ENCODE data around the gene CAPN13. TPM values are rescaled to one million over a fixed set of nuclear protein-coding genes. Genes with fewer than 3 reads are reported as not detected.

The CAPN13 gene
- polyA plus RNA-seq, 1 of the 3 experiments (the other 2 are of a cell fraction), result not detected

- DNase-seq, result no peak
- no peak overlapping the region for H3K9ac ChIP-seq
- ChIA-PET POLR2A (no interaction called here), CTCF (interaction anchor here (1.6 kb wide), 1 partner anchor 512 kb away, joined by 4 read pairs; no protein-coding TSS in a partner anchor)
- H3F3A ChIP-seq (replicated peaks; ENCODE audit: insufficient read depth), result no peaks in the 10 kb centered on the region
- peaks cover 0 to 4% of the 10 kb centered on the region in 2 experiments; a peak in 1 of 4 replicates for H3K4me1 ChIP-seq (ENCODE audit: control insufficient read depth in 1 of 2, insufficient read depth in 2 of 2, low read depth in 1 of 2, low read length in 1 of 2)
- H3K27me3 ChIP-seq (ENCODE audit: insufficient read depth), result no peaks in the 10 kb centered on the region
- H3K4me3 ChIP-seq (ENCODE audit: low read depth in 2 of 2, low read length in 1 of 2), result no peak overlapping the region
- H3K9me3 ChIP-seq, result peaks cover 5% of the 10 kb centered on the region; the same call in 1 of the 2 replicates
- TF ChIP-seq TCF12 (IDR thresholded peaks at IDR 0.05), result no peak; the same call in 1 of the 2 replicates
- TF ChIP-seq EP300 (IDR thresholded peaks at IDR 0.05; ENCODE audit: borderline replicate concordance in 1 of 2, low read depth in 1 of 2, low read length in 1 of 2), result no peak
- TF ChIP-seq CHD2 (IDR thresholded peaks at IDR 0.05; ENCODE audit: low read length, partially characterized antibody), result no peak
- TF ChIP-seq RAD21 (IDR thresholded peaks at IDR 0.05; ENCODE audit: low read length), result no peak
- no peak for TF ChIP-seq IRF3 (IDR thresholded peaks at IDR 0.05; ENCODE audit: low read depth, low read length)
- TF ChIP-seq MAX (IDR thresholded peaks at IDR 0.05; ENCODE audit: low read depth), result no peak
- no peak for TF ChIP-seq TAF1 (IDR thresholded peaks at IDR 0.05; ENCODE audit: borderline replicate concordance, low read depth, low read length)
- no peak for TF ChIP-seq USF1 (IDR thresholded peaks at IDR 0.05; ENCODE audit: borderline replicate concordance, low read depth)
- no peak overlapping the region for H3K4me2 ChIP-seq
- H3K36me3 ChIP-seq (replicated peaks in 1 of 2; ENCODE audit: control insufficient read depth in 1 of 2, insufficient read depth in 2 of 2, low read length in 1 of 2), result no peaks in the 10 kb centered on the region
- no peak overlapping the region for H3K27ac ChIP-seq (ENCODE audit: low read depth in 2 of 2, low read length in 1 of 2)
- no peaks in the 10 kb centered on the region for H3K79me2 ChIP-seq (ENCODE audit: insufficient read depth)
- H4K20me1 ChIP-seq (ENCODE audit: insufficient read depth), result no peaks in the 10 kb centered on the region
- H2AFZ ChIP-seq (ENCODE audit: low read depth), result no peak overlapping the region; the same call in 1 of the 2 replicates
- no peaks in the 10 kb centered on the region; the same call in 1 of the 2 replicates for H3K9me2 ChIP-seq
Observed at GRCh38 chr2:30677231-30677630, 130.0 kb downstream of the CAPN13 start.

- Histone ChIP-seq H3K27me3 (ENCODE audit: insufficient read depth) (no peaks in the 10 kb centered on the region), H3K36me3 (replicated peaks in 1 of 2; ENCODE audit: control insufficient read depth in 1 of 2, insufficient read depth in 2 of 2, low read length in 1 of 2) (no peaks in the 10 kb centered on the region), H3K79me2 (ENCODE audit: insufficient read depth) (no peaks in the 10 kb centered on the region), H3K4me3 (ENCODE audit: low read depth in 2 of 2, low read length in 1 of 2) (no peak overlapping the region), H3K9me2 (peaks cover 3% of the 10 kb centered on the region; the same call in 1 of the 2 replicates), H3F3A (replicated peaks; ENCODE audit: insufficient read depth) (no peaks in the 10 kb centered on the region), H3K27ac (ENCODE audit: low read depth in 2 of 2, low read length in 1 of 2) (no peak overlapping the region), H4K20me1 (ENCODE audit: insufficient read depth) (no peaks in the 10 kb centered on the region), H3K4me1 (ENCODE audit: control insufficient read depth in 1 of 2, insufficient read depth in 2 of 2, low read depth in 1 of 2, low read length in 1 of 2) (peaks cover 0 to 4% of the 10 kb centered on the region in 2 experiments; a peak in 1 of 4 replicates), H3K9ac (no peak overlapping the region), H3K9me3 (peaks cover 5% of the 10 kb centered on the region; the same call in 1 of the 2 replicates), H2AFZ (ENCODE audit: low read depth) (no peak overlapping the region), H3K4me2 (no peak overlapping the region)
- no peak for DNase-seq
- POLR2A ChIA-PET, result no interaction called here
- CTCF ChIA-PET, result no interaction called here
- WGBS (ENCODE audit: low lambda C conversion rate), result 100% methylated on average over 2 of the region's 2 CpGs
- TF ChIP-seq TAF1 (IDR thresholded peaks at IDR 0.05; ENCODE audit: borderline replicate concordance, low read depth, low read length) (no peak), REST (IDR thresholded peaks at IDR 0.05; ENCODE audit: low read depth, low read length) (no peak), ZBTB33 (IDR thresholded peaks at IDR 0.05; ENCODE audit: borderline replicate concordance, low read depth) (no peak), ELF1 (IDR thresholded peaks at IDR 0.05) (no peak), NFIC (IDR thresholded peaks at IDR 0.05; ENCODE audit: borderline replicate concordance) (no peak), CHD2 (IDR thresholded peaks at IDR 0.05; ENCODE audit: low read length, partially characterized antibody) (no peak), TEAD4 (IDR thresholded peaks at IDR 0.05; ENCODE audit: borderline replicate concordance, insufficient read depth) (no peak), FOXM1 (IDR thresholded peaks at IDR 0.05; ENCODE audit: low read depth) (no peak), RAD21 (IDR thresholded peaks at IDR 0.05; ENCODE audit: low read length) (no peak), EZH2phosphoT487 (IDR thresholded peaks at IDR 0.05; ENCODE audit: borderline replicate concordance, low read depth) (no peak), POLR2AphosphoS5 (IDR thresholded peaks at IDR 0.05; ENCODE audit: low read depth, low read length) (no peak), MAX (IDR thresholded peaks at IDR 0.05; ENCODE audit: low read depth) (no peak), RFX5 (IDR thresholded peaks at IDR 0.05; ENCODE audit: low read length) (no peak), MEF2A (IDR thresholded peaks at IDR 0.05; ENCODE audit: borderline replicate concordance, low read depth) (no peak), RXRA (IDR thresholded peaks at IDR 0.05; ENCODE audit: borderline replicate concordance, low read depth) (no peak)
Observed at GRCh38 chr2:30675758-30676157, 131.5 kb downstream of the CAPN13 start.

All from SK-N-SH (cell line).